T1000 (cell line): Measurements from ENCODE around the gene REX1BD.

Experiments
- DNase-seq: peaks from one replicate; lab custom pipeline; 2025; ENCODE audit warnings: mixed read lengths; lab: John Stamatoyannopoulos, UW

The REX1BD gene

DNA sequence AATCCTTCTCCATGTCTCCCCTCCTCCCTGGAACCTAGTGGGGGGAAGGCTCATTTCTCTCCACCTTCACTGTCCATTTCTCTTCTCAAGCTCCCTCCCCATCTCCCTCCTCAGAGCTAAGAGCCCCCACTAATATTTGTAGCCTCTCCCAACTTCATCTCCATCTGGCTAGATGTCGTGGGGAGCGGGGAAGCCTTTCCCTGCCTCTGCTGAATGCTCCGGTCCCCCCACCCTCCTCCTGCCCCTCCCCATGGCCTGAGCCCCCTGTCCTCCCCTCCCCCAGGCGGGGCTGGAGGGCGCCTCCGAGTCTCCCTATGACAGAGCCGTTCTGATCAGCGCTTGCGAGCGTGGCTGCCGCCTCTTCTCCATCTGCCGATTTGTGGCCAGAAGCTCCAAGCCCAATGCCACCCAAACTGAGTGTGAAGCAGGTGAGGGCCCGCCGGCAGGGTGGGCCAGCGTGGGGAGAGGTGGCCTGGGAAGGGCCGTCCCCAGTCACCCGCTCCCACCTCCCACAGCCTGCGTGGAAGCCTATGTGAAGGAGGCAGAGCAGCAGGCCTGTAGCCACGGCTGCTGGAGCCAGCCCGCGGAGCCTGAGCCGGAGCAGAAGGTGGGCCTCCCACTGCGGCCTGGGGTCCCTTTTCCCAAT lies 25.1 kb downstream of the REX1BD start:
- DNase-seq, result no peak

DNA sequence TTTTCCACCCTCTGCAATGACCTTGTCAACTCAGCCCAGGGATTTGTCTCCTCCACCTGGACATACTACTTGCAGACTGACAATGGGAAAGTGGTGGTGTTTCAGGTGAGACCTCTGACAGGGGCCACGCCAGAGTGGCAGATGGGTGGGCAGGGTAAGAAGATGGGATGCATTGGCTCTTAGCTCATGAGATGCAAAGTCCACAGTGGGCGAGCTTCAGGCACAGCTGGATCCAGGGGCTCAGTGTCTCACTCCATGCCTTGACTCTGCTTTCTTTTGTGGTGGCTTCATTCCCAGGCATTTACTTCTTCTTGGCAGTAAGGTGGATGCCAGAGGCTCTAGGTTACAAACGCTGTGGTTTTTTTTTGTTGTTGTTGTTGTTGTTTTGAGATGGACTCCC lies 27.4 kb downstream of the REX1BD start:
- no peak for DNase-seq

DNA sequence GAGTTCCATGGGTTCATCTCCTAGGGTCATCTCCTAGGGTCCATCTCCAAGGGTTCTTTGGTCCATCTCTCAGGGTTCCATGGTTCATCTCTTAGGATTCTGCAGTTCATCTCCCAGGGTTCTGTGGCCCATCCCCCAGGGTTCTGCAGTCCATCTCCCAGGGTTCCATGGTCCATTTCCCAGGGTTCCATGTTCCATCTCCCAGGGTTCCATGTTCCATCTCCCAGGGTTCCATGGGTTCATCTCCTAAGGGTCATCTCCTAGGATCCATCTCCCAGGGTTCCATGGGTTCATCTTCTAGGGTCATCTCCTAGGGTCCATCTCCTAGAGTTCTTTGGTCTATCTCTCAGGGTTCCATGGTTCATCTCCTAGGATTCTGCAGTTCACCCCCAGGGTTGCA lies 29.0 kb downstream of the REX1BD start:
- DNase-seq, result no peak

DNA sequence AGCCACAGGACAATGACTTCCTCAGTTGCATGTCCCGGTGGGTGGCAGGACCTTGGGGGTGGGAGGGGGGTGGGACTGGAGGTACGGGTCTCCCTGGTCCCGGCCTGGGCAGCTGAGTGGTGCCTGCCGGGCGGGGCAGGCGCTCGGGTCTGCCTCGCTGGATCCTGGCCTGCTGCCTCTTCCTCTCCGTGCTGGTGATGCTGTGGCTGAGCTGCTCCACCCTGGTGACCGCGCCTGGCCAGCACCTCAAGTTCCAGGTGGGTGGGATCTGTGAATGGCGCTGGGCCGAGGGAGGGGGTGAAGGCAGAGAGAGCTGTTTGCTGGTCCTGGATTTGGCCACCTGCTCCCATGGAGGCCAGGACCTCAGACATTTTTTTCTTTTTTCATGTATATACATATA lies 29.6 kb downstream of the REX1BD start:
- DNase-seq, result no peak

DNA sequence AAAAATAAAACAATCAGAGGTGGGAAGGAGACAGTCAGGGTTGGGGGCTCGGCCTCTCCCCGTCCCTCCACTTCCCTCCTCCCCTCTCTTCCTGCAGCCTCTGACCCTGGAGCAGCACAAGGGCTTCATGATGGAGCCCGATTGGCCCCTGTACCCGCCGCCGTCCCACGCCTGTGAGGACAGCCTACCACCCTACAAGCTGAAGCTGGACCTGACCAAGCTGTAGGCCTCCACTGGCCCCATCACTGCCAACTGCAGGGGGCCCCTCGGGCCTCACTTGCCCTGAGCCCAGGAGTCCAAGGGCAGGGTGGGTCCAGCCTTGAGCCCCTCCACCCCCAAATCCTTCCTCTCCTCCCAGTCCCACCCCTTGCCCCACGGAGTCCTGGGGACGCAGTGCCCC lies 31.7 kb downstream of the REX1BD start:
- DNase-seq, result no peak

DNA sequence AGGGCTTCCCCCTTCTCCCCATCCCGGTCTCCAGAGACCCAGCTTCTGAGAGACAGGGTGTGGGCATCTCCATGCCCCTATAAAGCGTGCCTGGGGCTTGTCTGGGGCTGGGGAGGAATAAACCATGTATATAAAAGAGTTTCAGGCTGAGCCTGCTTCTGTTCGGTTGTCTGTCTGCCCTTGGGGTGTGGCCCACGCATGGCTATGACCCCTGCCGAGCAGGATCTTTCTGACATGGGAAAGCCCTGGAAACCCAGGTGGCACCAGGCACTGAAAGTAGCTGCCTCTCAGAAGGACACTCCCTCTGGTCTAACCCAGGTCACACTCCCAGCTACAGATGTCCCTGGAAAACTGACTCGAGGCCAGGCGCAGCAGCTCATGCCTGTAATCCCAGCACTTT lies 32.3 kb downstream of the REX1BD start:
- DNase-seq, result no peak

DNA sequence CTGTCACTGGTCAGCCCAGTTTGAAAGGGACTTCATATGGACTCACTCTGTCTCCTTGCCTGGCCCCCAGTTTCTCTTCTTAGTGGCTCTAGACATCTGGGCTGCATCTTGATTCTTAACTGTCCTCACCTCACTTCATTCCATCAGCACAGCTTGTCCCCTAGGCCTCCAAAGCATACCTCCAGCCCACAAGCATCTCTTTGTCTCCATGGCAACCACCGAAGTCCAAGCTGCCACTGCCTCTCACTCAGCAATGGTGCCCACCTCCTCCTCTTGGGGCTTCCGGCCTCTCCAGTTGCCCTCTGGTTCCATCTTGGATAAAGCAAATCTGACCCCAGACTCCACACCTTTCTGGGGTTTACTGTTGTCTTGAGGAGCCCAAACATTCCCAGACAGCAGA lies 38.3 kb downstream of the REX1BD start:
- no peak for DNase-seq

DNA sequence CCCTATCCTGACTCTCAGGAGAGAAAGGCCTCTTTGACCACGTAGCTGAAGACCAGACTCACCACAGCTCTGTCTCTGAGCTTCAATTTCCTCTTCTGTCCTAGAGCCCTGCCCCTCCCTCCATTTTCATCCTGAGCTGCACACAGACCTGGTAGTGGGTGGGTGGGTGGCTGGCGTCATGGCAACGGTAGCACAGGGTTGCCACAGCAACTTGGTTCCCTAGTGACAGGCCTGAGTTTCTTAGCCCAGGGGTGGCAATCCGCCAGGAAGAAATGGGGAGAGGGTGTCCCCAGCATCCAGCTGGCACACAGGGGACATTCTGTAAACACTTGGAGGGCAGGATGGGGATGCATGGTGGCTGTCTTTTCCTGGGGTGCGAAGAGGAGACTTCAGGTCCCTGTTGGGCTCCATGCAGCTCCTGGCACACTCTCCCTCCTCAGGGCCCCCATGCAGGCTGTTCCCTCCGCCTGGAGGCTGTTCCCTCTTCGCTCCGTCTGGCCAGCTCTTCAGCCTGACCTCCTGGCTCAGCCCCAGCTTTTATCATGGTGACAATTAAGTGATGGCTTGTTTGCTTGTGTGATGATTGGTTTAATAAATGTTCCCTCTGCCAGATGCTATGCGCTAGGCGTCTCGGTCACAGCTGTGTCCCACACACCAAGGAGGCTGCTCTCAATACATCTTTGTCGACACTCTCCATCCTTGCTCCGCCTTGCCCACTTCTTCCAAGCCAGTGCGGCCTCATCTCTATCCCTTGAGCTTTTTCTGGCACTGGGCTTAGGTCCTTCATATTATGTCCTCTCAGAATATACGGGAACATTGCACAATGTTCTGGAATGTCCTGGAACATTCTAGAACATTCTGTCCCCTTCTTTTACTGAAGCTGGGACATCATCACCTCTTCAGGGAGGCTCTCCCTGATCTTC lies 40.8 kb downstream of the REX1BD start:
- DNase-seq, result no peak

DNA sequence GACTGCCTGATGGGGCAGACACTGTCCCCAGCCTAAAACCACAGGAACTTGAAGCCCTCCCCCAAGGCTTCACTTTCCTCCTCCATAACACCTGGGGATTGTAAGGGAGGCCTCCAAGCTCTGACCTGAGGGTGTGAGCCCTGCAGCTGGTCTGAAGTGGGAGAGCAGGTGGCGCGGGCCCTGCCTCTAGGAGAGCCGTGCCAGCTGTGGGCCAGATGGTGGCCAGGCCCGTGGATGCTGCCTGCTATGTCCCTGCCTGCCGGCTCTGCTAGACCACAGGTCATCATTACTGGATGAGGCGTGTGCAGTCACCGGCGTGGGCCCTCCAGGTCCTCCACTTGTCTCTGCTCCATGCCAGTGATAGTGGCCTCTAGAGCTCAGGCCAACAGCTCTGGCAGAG lies 44.7 kb downstream of the REX1BD start:
- DNase-seq, result no peak

DNA sequence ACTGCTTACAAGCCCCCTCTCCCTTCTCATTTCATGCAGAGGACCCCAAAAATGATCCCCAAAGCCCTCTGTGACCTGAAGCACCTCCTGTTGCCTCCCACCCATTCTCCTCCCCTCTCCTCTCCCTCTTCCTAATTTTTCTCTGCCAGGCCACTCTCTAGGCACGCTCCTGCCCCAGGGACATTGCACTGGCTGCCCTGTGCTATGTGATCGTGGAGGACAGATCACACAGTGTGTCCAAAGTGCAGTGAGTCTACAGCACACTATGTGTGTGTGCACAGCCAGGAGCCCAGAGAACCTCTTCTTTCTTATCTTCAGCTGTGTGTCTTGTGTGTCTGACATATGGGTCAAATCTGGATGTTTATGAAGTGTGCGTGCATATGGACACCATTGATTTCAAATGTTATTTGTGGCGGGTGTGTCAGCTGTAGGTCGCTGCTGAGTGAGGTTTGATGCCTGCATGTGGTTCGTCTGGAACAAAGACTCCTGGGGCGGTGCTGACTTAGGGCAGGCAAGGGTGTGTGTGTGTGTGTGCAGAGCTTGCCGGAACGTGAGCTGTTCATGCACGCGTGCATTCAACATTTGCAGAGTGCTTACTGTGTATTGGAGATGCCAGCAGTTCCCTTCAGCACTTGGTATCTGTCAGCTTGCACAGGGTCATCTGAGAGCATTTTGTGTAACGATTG lies 46.2 kb downstream of the REX1BD start:
- DNase-seq, result no peak

DNA sequence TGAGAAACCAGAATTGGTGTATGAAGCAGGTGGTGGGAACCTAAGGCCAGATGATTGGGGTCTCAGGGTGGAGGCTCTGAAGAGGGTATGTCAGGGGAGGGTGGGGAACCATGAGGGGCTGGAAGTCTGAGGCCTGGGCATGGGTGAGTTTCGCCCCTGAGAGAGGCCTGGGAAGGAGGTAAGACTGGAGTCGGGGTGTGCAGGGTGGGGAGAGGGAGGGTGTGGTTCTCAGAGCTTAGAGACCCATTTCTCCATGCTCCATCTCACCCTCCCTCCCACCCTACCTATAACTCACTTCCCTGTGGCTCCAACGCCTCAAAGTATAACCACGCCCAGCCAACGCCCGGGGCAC lies 47.2 kb downstream of the REX1BD start:
- no peak for DNase-seq

DNA sequence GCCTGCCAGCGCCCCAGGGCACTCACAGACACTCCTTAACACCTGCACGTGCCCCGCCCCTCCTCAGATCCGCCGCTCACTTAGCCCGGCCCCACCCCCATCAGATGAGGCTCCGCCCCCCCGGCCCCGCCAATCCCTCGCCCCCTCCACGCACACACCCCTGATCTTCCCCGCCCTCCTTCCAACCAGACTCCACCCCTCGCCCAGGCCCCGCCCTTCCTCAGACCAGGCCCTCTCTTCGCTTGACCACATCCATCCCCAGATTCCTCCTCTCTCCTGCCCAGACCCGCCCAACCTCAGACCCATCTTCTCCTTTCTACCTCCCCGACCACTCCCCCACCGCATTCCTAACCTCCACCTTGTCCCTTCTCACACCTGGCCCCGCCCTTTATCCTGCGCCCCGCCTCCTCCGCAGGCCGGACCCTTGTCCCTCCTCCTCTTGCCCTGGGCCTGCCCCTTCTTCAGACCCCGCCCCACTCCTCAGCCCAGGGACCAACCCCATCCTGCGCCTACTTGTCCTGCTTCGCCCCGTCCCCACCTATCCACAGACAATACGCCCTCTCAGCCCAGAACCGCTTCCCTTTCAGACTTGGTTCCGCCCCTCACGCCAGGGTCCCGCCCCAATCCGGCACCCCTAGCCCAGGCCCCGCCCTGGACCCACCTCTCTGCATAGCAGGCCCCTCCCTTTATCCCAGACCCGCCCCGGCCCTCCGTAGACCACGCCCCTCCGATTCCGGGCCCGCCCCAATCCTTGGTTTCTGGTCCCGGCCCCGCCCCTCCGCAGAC lies 47.8 kb downstream of the REX1BD start:
- peak; percentile 96 for DNase-seq

DNA sequence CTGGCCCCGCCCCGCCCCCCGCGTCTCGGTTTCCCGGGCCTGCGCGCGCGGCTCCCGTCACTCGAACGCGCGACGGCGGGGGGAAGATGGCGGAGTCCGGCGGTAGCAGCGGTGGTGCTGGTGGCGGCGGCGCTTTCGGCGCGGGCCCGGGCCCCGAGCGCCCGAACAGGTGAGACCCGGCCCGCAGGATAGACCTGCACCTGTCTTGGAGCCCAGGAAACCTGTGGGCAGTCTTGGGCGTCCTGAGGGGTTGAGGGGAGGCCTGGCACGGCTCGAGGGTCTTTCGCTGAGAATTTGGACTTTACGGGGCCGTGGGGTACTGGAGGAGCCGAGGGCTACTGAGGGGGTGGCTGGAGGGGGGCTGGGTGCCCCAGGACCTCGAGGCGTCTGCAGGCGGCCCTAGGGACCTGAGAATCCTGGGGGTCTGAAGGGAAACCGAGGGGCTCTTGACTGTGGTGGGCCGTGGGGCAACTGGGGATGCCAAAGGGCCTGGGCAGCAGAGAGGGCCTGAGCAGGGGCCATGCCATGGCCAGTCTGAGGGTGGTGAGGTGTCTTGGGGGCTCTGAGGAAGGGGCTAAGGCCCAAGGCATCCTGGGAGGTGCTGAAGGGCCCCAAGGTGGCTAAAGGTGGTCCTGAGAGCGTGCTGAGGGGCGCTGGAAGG lies 48.5 kb downstream of the REX1BD start, which contains the start of gene KLHL26:
Gene KLHL26, plus strand, starts transcription at position 60 of the 661 bp plus-strand sequence. Its CDS starts 27 bp downstream, at position 87.
- DNase-seq, result no peak

DNA sequence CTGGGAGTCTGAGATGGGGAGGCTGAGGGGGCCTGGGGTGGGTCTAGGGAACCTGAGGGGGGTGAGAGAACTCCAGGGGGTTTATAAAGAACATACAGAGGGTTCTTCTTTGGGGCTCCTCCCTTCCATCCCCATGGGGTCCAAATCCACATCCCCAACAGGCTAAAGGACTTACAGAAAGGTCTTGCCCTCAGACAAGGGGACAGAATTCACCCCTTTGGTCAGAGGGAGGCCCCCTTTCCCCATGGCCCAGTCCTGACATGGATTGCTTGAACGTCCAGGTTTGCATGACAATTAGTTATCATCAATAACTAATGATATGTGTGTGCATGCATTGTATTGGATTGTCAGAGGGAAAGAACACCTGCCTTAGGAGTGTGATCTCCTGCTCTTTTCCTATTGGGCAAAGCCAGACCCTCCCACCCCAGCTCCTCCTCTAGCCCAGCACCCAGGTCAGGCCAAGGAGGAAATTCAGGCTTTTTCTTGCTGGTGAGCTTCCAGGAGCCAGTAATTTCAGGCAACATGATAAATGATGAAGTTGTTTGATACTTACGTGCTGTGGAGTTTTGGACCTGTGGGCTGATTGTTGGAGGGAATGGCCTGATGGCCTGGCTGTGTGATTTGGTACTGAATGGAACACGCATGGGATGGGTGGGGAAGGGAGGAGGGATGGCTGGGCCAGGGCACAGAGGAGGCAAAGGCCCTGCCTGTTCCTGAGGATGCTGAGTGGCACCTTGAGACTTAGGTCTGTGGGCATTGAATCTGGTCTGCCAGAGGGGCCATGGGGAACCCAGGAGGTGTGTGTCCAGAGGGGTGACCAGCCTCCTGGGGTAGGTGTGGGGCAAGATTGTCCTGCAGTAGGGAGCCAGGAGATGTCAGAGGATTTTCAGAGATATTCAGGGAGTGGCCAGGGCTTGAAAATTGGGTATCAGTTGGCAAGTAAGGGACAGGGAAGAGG lies 49.4 kb downstream of the REX1BD start:
- no peak for DNase-seq

DNA sequence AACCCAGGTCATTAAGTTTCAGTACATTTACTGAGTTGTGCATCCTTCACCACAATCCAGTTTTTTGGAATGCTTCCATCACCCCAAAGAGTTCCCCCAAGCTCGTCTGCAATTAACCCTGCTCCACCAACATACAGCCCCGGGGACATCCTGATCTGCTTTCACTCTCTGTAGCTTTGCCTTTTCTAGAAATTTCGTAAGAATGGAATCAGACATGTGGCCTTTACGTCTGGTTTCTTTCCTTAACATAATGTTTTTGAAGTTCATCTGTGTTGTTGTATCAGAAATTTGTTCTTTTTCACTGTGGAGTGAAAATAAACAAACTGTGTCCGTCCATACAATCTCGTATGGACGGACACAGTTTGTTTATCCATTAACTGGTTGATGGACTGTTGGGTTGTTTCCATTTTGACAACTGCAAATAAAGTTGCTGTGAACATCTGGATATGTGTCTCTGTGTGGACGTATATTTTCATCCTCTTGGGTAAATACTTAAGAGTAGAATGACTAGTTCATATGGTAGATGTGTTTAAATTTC lies 51.2 kb downstream of the REX1BD start:
- no peak for DNase-seq
